A673 (cell line): ENCODE measurements around the gene CEBPB.

ENCODE experiments used
- EZH2 ChIP-seq: fragments of 200-600 bp; sonication (generic); IDR thresholded peaks from 2 replicates; pipeline ENCODE4 v1.6.1; 2017; ENCODE audit warnings: borderline replicate concordance, low read depth, mild to moderate bottlenecking, mixed read lengths, antibody characterized with exemption, low read length; ENCODE audit not compliant: poor library complexity, severe bottlenecking
- TF ChIP-seq, protein P1 (sequence below): fragments of 300-800, 200-600 bp; sonication (generic); conservative IDR thresholded peaks from 2 replicates; pipeline ENCODE4 v1.5.1; 2017; ENCODE audit warnings: low read depth, mild to moderate bottlenecking, antibody characterized with exemption, low read length, moderate library complexity, mixed read lengths

DNA sequence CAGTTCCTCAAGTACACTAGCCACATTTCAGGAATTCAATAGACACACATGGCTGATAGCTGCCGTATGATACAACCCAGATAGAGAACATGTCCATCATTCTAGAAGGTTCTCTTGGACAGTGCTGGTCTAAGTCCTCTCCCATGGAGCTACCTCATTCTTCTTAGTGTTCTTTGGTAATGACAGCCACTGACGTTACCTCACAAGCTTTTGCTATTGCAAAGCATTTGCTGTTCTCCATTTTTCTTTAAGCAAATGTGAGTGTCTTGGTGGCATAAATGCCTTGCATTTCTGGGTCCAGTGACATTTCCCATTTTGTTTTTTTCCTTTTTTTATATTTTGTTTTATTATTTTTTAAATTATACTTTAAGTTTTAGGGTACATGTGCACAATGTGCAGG lies 8.3 kb upstream of the CEBPB start:
- TF ChIP-seq, protein P1, sequence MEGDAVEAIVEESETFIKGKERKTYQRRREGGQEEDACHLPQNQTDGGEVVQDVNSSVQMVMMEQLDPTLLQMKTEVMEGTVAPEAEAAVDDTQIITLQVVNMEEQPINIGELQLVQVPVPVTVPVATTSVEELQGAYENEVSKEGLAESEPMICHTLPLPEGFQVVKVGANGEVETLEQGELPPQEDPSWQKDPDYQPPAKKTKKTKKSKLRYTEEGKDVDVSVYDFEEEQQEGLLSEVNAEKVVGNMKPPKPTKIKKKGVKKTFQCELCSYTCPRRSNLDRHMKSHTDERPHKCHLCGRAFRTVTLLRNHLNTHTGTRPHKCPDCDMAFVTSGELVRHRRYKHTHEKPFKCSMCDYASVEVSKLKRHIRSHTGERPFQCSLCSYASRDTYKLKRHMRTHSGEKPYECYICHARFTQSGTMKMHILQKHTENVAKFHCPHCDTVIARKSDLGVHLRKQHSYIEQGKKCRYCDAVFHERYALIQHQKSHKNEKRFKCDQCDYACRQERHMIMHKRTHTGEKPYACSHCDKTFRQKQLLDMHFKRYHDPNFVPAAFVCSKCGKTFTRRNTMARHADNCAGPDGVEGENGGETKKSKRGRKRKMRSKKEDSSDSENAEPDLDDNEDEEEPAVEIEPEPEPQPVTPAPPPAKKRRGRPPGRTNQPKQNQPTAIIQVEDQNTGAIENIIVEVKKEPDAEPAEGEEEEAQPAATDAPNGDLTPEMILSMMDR, result no peak
- TF ChIP-seq EZH2, result no peak
